IPS DF 6.9 (cell line): ENCODE results near the gene GRB2.
"Not testable (repeated sequence)": the region's sequence is repeated elsewhere in the genome, so short reads cannot be mapped to it uniquely, and the experiment has no call there.

ENCODE experiments used
- DNase-seq: peaks from one replicate; pipeline ENCODE4 v3.0.0-alpha.2; 2013; ENCODE audit warnings: low read depth, low spot score
- H3K27ac ChIP-seq: one replicate; pipeline ENCODE4 v1.5.1; 2013; ENCODE audit warnings: low read length, control low read depth
- H3K27me3 ChIP-seq: 2 replicates; pipeline ENCODE4 v1.6.1; 2013; ENCODE audit warnings: mild to moderate bottlenecking, low read length; ENCODE audit not compliant: control insufficient read depth, insufficient read depth
- H3K36me3 ChIP-seq: 2 replicates; pipeline ENCODE4 v1.6.1; 2013; ENCODE audit warnings: low read length; ENCODE audit not compliant: control insufficient read depth, insufficient read depth
- H3K4me1 ChIP-seq: 2 replicates; pipeline ENCODE4 v1.6.1; 2013; ENCODE audit warnings: low read length; ENCODE audit not compliant: control insufficient read depth, insufficient read depth
- H3K4me3 ChIP-seq: 2 replicates; pipeline ENCODE4 v1.5.1; 2013; ENCODE audit warnings: mild to moderate bottlenecking, low read length
- H3K9me3 ChIP-seq: 2 replicates; pipeline ENCODE4 v1.6.1; 2013; ENCODE audit warnings: low read length, inconsistent platforms; ENCODE audit not compliant: control insufficient read depth, insufficient read depth
- WGBS: extraction: QIAGEN DNeasy Blood & Tissue Kit; methylation state at CpG from one replicate; pipeline ENCODE4 v1.1.7; 2013; ENCODE audit warnings: mixed read lengths, missing lambda C conversion rate; ENCODE audit not compliant: insufficient read length, insufficient coverage; 5-methylcytosine and 5-hydroxymethylcytosine counted together

GRB2 gene

GRCh38 chr17:75405365-75406221 is at the start of gene GRB2:
TSS of gene GRB2 (minus strand) at chr17:75405678. CDS start at chr17:75393628, 12,050 bp downstream.
- peak; percentile 84 for DNase-seq
- H3K27me3 ChIP-seq: no peaks in the 10 kb centered on the region
- no peaks in the 10 kb centered on the region for H3K9me3 ChIP-seq
- H3K4me3 ChIP-seq: peak within 1 kb of the TSS; percentile 99
- WGBS: no CpG with 5 or more reads among the region's 74 CpGs
- 0 out of 2 replicates have a peak, but pooled peaks cover 2% of the 10 kb centered on the region for H3K4me1 ChIP-seq
- no peak within 1 kb of the TSS for H3K27ac ChIP-seq
- no peaks in the 10 kb centered on the region for H3K36me3 ChIP-seq

- not testable (repeated sequence) for H3K4me1 ChIP-seq, H3K27ac ChIP-seq, H3K27me3 ChIP-seq, H3K36me3 ChIP-seq, DNase-seq, H3K4me3 ChIP-seq, H3K9me3 ChIP-seq
- no CpG with 5 or more reads among the region's 3 CpGs for WGBS
These were observed 49.2 kb upstream of the GRB2 start for GRCh38 chr17:75454672-75455071.

GRCh38 chr17:75454193-75454592 is 48.7 kb upstream of the GRB2 start:
- H3K36me3 ChIP-seq: no peaks in the 10 kb centered on the region
- H3K4me3 ChIP-seq: no peak overlapping the region
- H3K27me3 ChIP-seq: no peaks in the 10 kb centered on the region
- H3K4me1 ChIP-seq: no peaks in the 10 kb centered on the region; the same call in 1 of the 2 replicates
- no peaks in the 10 kb centered on the region for H3K9me3 ChIP-seq
- DNase-seq: no peak
- H3K27ac ChIP-seq: no peak overlapping the region

DNA sequence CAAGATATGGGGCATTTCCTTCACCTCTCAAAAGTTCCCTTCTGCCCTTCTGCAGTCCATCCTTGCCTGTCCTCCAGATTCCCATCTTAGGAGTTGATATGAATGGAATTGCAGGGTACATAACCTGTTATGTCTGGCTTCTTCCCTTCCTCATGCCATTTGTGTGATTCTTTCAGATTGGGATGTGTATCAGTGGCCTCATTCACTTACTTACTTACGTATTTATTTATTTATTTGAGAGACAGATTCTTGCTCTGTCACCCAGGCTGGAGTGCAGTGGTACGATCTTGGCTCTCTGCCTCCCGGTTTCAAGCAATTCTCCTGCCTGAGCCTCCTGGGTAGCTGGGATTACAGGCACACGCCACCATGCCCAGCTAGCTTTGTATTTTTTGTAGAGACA is 44.8 kb upstream of the GRB2 start:
- no peaks in the 10 kb centered on the region for H3K27me3 ChIP-seq
- no peaks in the 10 kb centered on the region for H3K4me1 ChIP-seq
- no CpG with 5 or more reads among the region's 4 CpGs for WGBS
- H3K36me3 ChIP-seq: no peaks in the 10 kb centered on the region
- no peaks in the 10 kb centered on the region for H3K9me3 ChIP-seq
- no peak overlapping the region for H3K4me3 ChIP-seq
- DNase-seq: no peak
- no peak overlapping the region for H3K27ac ChIP-seq

GRCh38 chr17:75447951-75448856 is 42.7 kb upstream of the GRB2 start:
- WGBS: no CpG with 5 or more reads among the region's 17 CpGs
- no peak overlapping the region for H3K27ac ChIP-seq
- H3K9me3 ChIP-seq: no peaks in the 10 kb centered on the region
- H3K27me3 ChIP-seq: no peaks in the 10 kb centered on the region
- no peak overlapping the region for H3K4me3 ChIP-seq
- H3K36me3 ChIP-seq: no peaks in the 10 kb centered on the region
- no peaks in the 10 kb centered on the region for H3K4me1 ChIP-seq
- no peak for DNase-seq

DNA sequence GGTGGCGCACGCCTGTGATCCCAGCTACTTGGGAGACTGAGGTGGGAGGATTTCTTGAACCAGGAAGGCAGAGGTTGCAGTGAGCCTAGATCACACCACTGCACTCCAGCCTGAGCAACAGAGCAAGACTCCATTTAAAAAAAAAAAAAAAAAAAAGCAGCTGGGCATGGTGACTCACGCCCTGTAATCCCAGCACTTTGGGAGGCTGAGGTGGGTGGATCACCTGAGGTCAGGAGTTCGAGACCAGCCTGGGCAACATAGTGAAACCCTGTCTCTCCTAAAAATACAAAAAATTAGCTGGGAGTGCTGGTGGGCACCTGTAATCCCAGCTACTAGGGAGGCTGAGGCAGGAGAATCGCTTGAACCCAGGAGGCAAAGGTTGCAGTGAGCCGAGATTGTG is 40.4 kb upstream of the GRB2 start:
- H3K4me3 ChIP-seq, H3K36me3 ChIP-seq, H3K4me1 ChIP-seq, H3K27ac ChIP-seq, H3K9me3 ChIP-seq, DNase-seq, H3K27me3 ChIP-seq: not testable (repeated sequence)
- no CpG with 5 or more reads among the region's 6 CpGs for WGBS

DNA sequence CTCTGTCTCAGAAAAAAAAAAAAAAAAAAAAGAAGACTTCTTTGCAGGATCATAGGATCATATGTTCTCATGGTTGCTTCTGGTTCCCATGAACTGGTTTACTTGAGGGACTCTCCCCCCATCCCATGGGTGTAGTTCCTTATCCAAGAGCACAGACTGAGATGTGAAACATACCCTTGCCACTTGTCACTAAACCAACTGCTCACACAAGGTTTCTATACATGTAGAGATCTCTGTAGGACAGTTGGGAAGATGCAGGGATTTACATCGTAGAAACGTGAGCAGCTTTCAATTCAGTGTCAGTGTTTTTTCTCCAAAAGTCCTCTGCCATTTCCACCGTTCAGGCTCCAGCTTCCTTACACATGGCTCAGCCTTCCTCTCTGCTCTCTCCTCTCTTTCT is 39.8 kb upstream of the GRB2 start:
- Histone ChIP-seq H3K27ac (no peak overlapping the region), H3K4me1 (no peaks in the 10 kb centered on the region), H3K36me3 (no peaks in the 10 kb centered on the region), H3K27me3 (no peaks in the 10 kb centered on the region), H3K9me3 (no peaks in the 10 kb centered on the region), H3K4me3 (no peak overlapping the region)
- no peak for DNase-seq
- no CpG with 5 or more reads among the region's 3 CpGs for WGBS

DNA sequence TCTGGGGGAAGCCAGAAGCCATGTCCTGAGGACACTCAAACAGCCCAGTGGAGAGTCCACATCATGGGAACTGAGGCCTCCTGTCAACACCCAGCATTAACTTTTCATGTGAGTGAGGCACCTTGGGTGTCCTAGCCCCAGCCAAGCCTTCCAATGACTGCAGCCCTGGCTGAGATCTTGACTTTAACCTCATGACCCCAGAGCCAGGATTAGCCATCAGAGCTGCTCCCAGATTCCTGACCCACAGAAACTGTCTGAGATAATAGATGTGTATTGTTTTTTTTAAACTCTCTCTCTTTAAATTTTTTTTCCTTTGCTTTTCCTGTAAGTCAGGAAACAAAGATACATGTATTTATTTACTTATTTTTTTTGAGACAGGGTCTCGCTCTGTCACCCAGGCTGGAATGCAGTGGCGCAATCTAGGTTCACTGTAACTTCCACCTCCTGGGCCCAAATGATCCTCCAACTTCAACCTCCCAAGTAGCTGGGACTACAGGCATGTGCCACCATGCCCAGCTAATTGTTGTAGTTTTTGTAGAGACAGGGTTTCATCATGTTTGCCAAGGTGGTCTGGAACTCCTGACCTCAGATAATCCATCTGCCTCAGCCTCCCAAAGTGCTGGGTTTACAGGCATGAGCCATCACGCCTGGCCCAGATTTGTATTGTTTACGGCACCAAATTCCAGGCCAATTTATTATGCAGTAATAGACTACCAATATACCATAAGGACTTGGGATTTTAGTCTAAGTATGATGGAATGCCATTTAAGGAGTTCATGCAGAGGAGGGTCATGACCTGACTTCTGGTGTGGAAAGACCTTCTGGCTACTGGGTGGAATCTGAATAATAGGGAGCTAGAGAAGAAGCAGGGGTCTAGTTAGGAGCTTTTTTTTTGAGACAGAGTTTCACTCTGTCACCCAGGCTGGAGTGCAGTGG is 37.0 kb upstream of the GRB2 start:
- Histone ChIP-seq H3K9me3 (no peaks in the 10 kb centered on the region), H3K4me1 (no peaks in the 10 kb centered on the region), H3K27ac (no peak overlapping the region), H3K4me3 (no peak overlapping the region), H3K36me3 (no peaks in the 10 kb centered on the region), H3K27me3 (no peaks in the 10 kb centered on the region)
- no CpG with 5 or more reads among the region's 4 CpGs for WGBS
- no peak for DNase-seq

- Histone ChIP-seq H3K36me3 (no peaks in the 10 kb centered on the region), H3K4me3 (no peak overlapping the region), H3K27me3 (no peaks in the 10 kb centered on the region), H3K4me1 (no peaks in the 10 kb centered on the region), H3K27ac (no peak overlapping the region), H3K9me3 (no peaks in the 10 kb centered on the region)
- no peak for DNase-seq
- WGBS: no CpG with 5 or more reads among the region's 10 CpGs
These were observed 35.4 kb upstream of the GRB2 start for GRCh38 chr17:75440738-75441448.
